Measurements from ENCODE around the gene TRPC4. TPM values are rescaled to one million over a fixed set of nuclear protein-coding genes. Genes with fewer than 3 reads are reported as not detected.

The TRPC4 gene
- polyA plus RNA-seq, 2 of the 4 experiments (the other 2 are of a cell fraction) = 0.04 to 0.05 TPM

GRCh38 chr13:37893321-37893720 is 23.7 kb upstream of the TRPC4 start:
- CTCF ChIA-PET = no interaction called here
- no peak overlapping the region for H3K4me2 ChIP-seq
- no peak overlapping the region for H3K4me3 ChIP-seq
- POLR2A ChIA-PET = no interaction called here
- DNase-seq (ENCODE audit: low read depth in 1 of 2, low spot score in 1 of 2) (no peak), ATAC-seq (no peak), FAIRE-seq (no peak)
- H3K4me1 ChIP-seq = no peaks in the 10 kb centered on the region
- no peak for TF ChIP-seq HDAC2 (IDR thresholded peaks at IDR 0.05)
- no peak overlapping the region for H3K27ac ChIP-seq
- no peaks in the 10 kb centered on the region for H3K9me3 ChIP-seq

GRCh38 chr13:37889820-37890219 is 20.2 kb upstream of the TRPC4 start:
- CTCF ChIA-PET = interaction anchor here (1.5 kb wide), 1 partner anchor 19 kb away, joined by 3 read pairs; no protein-coding TSS in a partner anchor
- ATAC-seq (no peak), DNase-seq (ENCODE audit: low read depth in 1 of 2, low spot score in 1 of 2) (no peak), FAIRE-seq (no peak)
- H3K4me1 ChIP-seq = no peaks in the 10 kb centered on the region
- no peak for TF ChIP-seq FOSB (CRISPR knock-in tag; IDR thresholded peaks at IDR 0.05)
- no peak for TF ChIP-seq ZC3H11A (IDR thresholded peaks at IDR 0.05)
- no peak for TF ChIP-seq RNF2 (IDR thresholded peaks at IDR 0.05; ENCODE audit: borderline replicate concordance, low read depth)
- TF ChIP-seq RARB (CRISPR knock-in tag; IDR thresholded peaks at IDR 0.05) = no peak
- no peak for TF ChIP-seq POLR2AphosphoS2 (conservative IDR thresholded peaks at IDR 0.05; ENCODE audit: low read length)
- no peak for TF ChIP-seq ZFP36 (IDR thresholded peaks at IDR 0.05; ENCODE audit: borderline replicate concordance, partially characterized antibody)
- TF ChIP-seq MAZ (IDR thresholded peaks at IDR 0.05; ENCODE audit: borderline replicate concordance, low read depth, low read length) = no peak
- TF ChIP-seq RCOR1 (IDR thresholded peaks at IDR 0.05; ENCODE audit: low read depth, low read length) = no peak
- TF ChIP-seq KDM5A (IDR thresholded peaks at IDR 0.05) = no peak
- TF ChIP-seq HMGXB4 (CRISPR knock-in tag; IDR thresholded peaks at IDR 0.05; ENCODE audit: borderline replicate concordance) = no peak
- no peak for TF ChIP-seq JUNB (IDR thresholded peaks at IDR 0.05)
- no peak for TF ChIP-seq SMC3 (IDR thresholded peaks at IDR 0.05)
- TF ChIP-seq FOXS1 (CRISPR knock-in tag; IDR thresholded peaks at IDR 0.05) = no peak
- TF ChIP-seq RFX5 (IDR thresholded peaks at IDR 0.05) = no peak
- TF ChIP-seq EP300 (IDR thresholded peaks at IDR 0.05) = no peak
- TF ChIP-seq CHD2 (IDR thresholded peaks at IDR 0.05; ENCODE audit: low read length, partially characterized antibody) = no peak
- TF ChIP-seq HEYL (CRISPR knock-in tag; IDR thresholded peaks at IDR 0.05) = no peak
- 18% methylated on average over 4 of the region's 4 CpGs for WGBS (ENCODE audit: missing lambda C conversion rate)
- no peak overlapping the region for H3K4me2 ChIP-seq
- H3K4me3 ChIP-seq = no peak overlapping the region
- POLR2A ChIA-PET = no interaction called here
- H3K9me3 ChIP-seq = no peaks in the 10 kb centered on the region
- H3K27ac ChIP-seq = no peak overlapping the region

GRCh38 chr13:37889102-37889501 is 19.5 kb upstream of the TRPC4 start:
- FAIRE-seq (no peak), DNase-seq (ENCODE audit: low read depth in 1 of 2, low spot score in 1 of 2) (no peak), ATAC-seq (no peak)
- ChIA-PET CTCF (interaction anchor here (1.5 kb wide), 1 partner anchor 19 kb away, joined by 3 read pairs; no protein-coding TSS in a partner anchor), POLR2A (no interaction called here)
- Histone ChIP-seq H3K27ac (no peak overlapping the region), H3K4me3 (no peak overlapping the region), H3K4me2 (no peak overlapping the region), H3K4me1 (no peaks in the 10 kb centered on the region), H3K9me3 (no peaks in the 10 kb centered on the region)
- 46% methylated on average over 2 of the region's 2 CpGs for WGBS (ENCODE audit: missing lambda C conversion rate)
- TF ChIP-seq USF2 (IDR thresholded peaks at IDR 0.05) (no peak), MYC (IDR thresholded peaks at IDR 0.05; ENCODE audit: borderline replicate concordance, low read length) (no peak), HDAC2 (IDR thresholded peaks at IDR 0.05) (no peak), ZNF302 (CRISPR knock-in tag; IDR thresholded peaks at IDR 0.05) (no peak), ZC3H11A (IDR thresholded peaks at IDR 0.05) (no peak), SMC3 (IDR thresholded peaks at IDR 0.05) (no peak), RNF2 (IDR thresholded peaks at IDR 0.05; ENCODE audit: borderline replicate concordance, low read depth) (no peak), TFCP2L1 (CRISPR knock-in tag; IDR thresholded peaks at IDR 0.05) (no peak), CBX8 (IDR thresholded peaks at IDR 0.05) (no peak), FOSB (CRISPR knock-in tag; IDR thresholded peaks at IDR 0.05) (no peak), PHF8 (IDR thresholded peaks at IDR 0.05; ENCODE audit: borderline replicate concordance, low read depth) (no peak), HES2 (IDR thresholded peaks at IDR 0.05) (no peak), KDM5A (IDR thresholded peaks at IDR 0.05) (no peak), HOXA7 (CRISPR knock-in tag; IDR thresholded peaks at IDR 0.05) (no peak), HOXB5 (CRISPR knock-in tag; IDR thresholded peaks at IDR 0.05) (no peak), REST (IDR thresholded peaks at IDR 0.05) (no peak), NPAS2 (CRISPR knock-in tag; IDR thresholded peaks at IDR 0.05; ENCODE audit: borderline replicate concordance) (no peak)

Data from A549 (cell line).